ENCODE data around the gene IL4I1.

DNA sequence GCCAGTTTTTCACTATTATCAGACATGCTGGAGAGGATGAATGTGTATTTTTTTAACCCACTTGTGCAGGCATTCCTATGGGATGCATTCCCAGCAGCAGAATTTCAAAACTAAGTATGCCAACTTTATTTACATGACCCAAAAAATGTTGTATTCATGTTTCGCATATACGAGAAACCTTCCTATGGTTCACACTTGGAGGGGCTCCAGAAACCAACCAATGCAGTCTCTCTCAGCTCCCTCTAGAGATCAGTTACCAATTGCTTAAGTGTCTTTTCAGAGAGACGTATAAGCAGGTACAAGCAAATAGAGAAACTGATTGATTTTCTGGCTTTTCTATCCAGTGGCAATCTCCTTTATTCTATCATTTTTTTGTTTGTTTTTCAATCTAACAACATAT is 51.3 kb downstream of the IL4I1 start:
- TF ChIP-seq, protein P1, sequence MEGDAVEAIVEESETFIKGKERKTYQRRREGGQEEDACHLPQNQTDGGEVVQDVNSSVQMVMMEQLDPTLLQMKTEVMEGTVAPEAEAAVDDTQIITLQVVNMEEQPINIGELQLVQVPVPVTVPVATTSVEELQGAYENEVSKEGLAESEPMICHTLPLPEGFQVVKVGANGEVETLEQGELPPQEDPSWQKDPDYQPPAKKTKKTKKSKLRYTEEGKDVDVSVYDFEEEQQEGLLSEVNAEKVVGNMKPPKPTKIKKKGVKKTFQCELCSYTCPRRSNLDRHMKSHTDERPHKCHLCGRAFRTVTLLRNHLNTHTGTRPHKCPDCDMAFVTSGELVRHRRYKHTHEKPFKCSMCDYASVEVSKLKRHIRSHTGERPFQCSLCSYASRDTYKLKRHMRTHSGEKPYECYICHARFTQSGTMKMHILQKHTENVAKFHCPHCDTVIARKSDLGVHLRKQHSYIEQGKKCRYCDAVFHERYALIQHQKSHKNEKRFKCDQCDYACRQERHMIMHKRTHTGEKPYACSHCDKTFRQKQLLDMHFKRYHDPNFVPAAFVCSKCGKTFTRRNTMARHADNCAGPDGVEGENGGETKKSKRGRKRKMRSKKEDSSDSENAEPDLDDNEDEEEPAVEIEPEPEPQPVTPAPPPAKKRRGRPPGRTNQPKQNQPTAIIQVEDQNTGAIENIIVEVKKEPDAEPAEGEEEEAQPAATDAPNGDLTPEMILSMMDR (IDR thresholded peaks at IDR 0.05), result no peak
- TF ChIP-seq, protein P2, sequence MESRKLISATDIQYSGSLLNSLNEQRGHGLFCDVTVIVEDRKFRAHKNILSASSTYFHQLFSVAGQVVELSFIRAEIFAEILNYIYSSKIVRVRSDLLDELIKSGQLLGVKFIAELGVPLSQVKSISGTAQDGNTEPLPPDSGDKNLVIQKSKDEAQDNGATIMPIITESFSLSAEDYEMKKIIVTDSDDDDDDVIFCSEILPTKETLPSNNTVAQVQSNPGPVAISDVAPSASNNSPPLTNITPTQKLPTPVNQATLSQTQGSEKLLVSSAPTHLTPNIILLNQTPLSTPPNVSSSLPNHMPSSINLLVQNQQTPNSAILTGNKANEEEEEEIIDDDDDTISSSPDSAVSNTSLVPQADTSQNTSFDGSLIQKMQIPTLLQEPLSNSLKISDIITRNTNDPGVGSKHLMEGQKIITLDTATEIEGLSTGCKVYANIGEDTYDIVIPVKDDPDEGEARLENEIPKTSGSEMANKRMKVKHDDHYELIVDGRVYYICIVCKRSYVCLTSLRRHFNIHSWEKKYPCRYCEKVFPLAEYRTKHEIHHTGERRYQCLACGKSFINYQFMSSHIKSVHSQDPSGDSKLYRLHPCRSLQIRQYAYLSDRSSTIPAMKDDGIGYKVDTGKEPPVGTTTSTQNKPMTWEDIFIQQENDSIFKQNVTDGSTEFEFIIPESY (IDR thresholded peaks at IDR 0.05; ENCODE audit: borderline replicate concordance, low read depth), result no peak
- no peak for TF ChIP-seq RAD21 (IDR thresholded peaks at IDR 0.05; ENCODE audit: low read length)
- TF ChIP-seq MXI1 (IDR thresholded peaks at IDR 0.05; ENCODE audit: low read depth, low read length), result no peak
- TF ChIP-seq, protein P3, sequence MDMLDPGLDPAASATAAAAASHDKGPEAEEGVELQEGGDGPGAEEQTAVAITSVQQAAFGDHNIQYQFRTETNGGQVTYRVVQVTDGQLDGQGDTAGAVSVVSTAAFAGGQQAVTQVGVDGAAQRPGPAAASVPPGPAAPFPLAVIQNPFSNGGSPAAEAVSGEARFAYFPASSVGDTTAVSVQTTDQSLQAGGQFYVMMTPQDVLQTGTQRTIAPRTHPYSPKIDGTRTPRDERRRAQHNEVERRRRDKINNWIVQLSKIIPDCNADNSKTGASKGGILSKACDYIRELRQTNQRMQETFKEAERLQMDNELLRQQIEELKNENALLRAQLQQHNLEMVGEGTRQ (IDR thresholded peaks at IDR 0.05; ENCODE audit: borderline replicate concordance, low read depth, low read length), result no peak
